ENCODE measurements around the gene PHF19. TPM values are rescaled to one million over a fixed set of nuclear protein-coding genes. Genes with fewer than 3 reads are reported as not detected.

The PHF19 gene
- total and polyA plus RNA-seq, 2 donors, result 32.6 to 47.1 TPM

DNA sequence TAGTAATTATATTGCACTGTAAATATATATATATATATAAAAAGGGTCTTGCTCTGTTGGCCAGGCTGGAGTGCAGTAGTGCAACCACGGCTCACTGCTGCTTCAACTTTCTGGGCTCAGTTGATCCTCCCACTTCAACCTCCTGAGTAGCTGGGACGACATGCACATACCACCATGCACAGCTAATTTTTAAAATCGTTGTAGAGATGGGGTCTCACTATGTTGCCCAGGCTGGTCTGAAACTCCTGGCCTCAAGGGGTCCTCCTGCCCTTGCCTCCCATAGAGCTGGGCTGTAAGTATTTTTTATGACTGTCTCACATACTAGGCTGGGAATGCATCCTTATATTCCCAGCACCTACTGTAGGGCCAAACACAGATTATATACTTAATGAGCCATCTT lies 46.1 kb downstream of the PHF19 start:
- Histone ChIP-seq H3K36me3 (ENCODE audit: control insufficient read depth in 2 of 2, insufficient read depth in 2 of 2, low read length in 1 of 2) (peaks cover 35 to 50% of the 10 kb centered on the region in 2 donors), H3K9me3 (ENCODE audit: control insufficient read depth in 2 of 2, insufficient read depth in 1 of 2, low read length in 1 of 2) (no peaks in the 10 kb centered on the region), H3K27me3 (ENCODE audit: control insufficient read depth in 2 of 2, insufficient read depth in 1 of 2, low read length in 1 of 2) (no peaks in the 10 kb centered on the region), H3K27ac (ENCODE audit: low read depth in 1 of 2, low read length in 1 of 2) (no peak overlapping the region), H3K4me1 (ENCODE audit: control insufficient read depth in 2 of 2, insufficient read depth in 2 of 2, low read length in 2 of 2) (no peaks in the 10 kb centered on the region), H3K4me3 (ENCODE audit: low read length in 2 of 2) (no peak overlapping the region)
- DNase-seq (ENCODE audit: low read depth in 6 of 9, low spot score in 9 of 9), result no peak
- WGBS, result 98% methylated on average over 3 of the region's 3 CpGs

DNA sequence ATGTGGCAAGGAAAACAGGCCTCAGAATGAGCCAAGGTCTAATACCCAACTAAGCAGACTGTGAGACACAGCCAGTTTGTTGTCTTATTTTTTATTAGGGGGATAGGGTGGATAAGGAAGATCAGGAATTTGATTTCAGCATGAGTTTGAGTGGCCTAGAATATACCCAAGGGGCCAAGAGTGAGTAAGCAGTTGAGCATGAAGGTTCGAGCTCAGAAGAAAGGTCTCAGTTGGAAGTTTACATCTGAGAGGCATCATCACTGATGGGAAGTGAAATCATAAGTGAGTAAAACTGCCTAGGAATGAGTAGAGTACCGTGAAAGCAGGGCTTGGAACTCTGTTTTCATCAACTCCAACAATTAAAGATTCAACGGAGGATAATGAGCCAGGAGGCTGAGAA lies 46.8 kb downstream of the PHF19 start:
- Histone ChIP-seq H3K27me3 (ENCODE audit: control insufficient read depth in 2 of 2, insufficient read depth in 1 of 2, low read length in 1 of 2) (no peaks in the 10 kb centered on the region), H3K9me3 (ENCODE audit: control insufficient read depth in 2 of 2, insufficient read depth in 1 of 2, low read length in 1 of 2) (no peaks in the 10 kb centered on the region), H3K4me3 (ENCODE audit: low read length in 2 of 2) (no peak overlapping the region), H3K4me1 (ENCODE audit: control insufficient read depth in 2 of 2, insufficient read depth in 2 of 2, low read length in 2 of 2) (no peaks in the 10 kb centered on the region), H3K27ac (ENCODE audit: low read depth in 1 of 2, low read length in 1 of 2) (no peak overlapping the region), H3K36me3 (ENCODE audit: control insufficient read depth in 2 of 2, insufficient read depth in 2 of 2, low read length in 1 of 2) (peaks cover 35 to 52% of the 10 kb centered on the region in 2 donors)
- no peak for DNase-seq (ENCODE audit: low read depth in 6 of 9, low spot score in 9 of 9)
- 98% methylated on average over 3 of the region's 3 CpGs for WGBS

DNA sequence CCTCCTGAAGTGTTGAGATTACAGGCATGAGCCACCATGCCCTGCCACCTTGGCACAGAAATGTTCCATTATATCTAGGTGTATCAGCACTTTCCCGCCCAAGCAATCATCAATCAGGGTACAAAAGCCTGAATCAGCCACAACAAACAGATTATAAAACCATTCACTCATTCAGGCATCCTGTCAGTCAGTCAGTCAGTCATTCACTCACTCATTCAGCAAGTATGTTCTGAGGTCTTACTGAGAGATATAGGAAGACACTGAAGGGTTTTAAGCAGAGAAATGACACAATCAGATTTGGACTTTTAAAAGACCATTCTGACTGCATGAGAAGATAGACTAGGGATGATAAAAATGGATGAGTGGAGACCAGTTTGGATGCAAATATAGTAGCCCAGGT lies 47.3 kb downstream of the PHF19 start:
- no peak for DNase-seq (ENCODE audit: low read depth in 6 of 9, low spot score in 9 of 9)
- no peak overlapping the region for H3K4me3 ChIP-seq (ENCODE audit: low read length in 2 of 2)
- H3K27ac ChIP-seq (ENCODE audit: low read depth in 1 of 2, low read length in 1 of 2), result no peak overlapping the region
- 96% methylated on average over 1 of the region's 1 CpG for WGBS
- no peaks in the 10 kb centered on the region for H3K4me1 ChIP-seq (ENCODE audit: control insufficient read depth in 2 of 2, insufficient read depth in 2 of 2, low read length in 2 of 2)
- H3K36me3 ChIP-seq (ENCODE audit: control insufficient read depth in 2 of 2, insufficient read depth in 2 of 2, low read length in 1 of 2), result peaks cover 35 to 55% of the 10 kb centered on the region in 2 donors
- H3K27me3 ChIP-seq (ENCODE audit: control insufficient read depth in 2 of 2, insufficient read depth in 1 of 2, low read length in 1 of 2), result no peaks in the 10 kb centered on the region
- no peaks in the 10 kb centered on the region for H3K9me3 ChIP-seq (ENCODE audit: control insufficient read depth in 2 of 2, insufficient read depth in 1 of 2, low read length in 1 of 2)

DNA sequence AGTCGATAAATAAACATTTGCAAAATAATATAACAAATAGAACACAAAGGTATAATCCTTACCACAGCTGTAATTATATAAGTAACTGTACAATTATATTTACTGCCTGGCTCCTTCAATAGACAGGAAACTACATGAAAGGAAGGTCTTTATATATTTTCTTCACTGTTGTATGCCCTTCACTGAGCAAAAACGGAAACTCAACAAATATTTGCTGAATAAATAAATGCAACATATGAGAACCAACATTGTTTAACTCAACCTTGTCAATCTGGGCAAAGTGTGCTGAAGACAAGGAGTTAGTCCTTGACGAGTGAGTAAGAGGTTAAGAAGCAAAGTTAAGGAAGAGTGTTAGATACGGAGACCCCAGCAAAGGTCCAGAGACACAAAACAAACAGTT lies 56.9 kb downstream of the PHF19 start:
- no peak for DNase-seq (ENCODE audit: low read depth in 6 of 9, low spot score in 9 of 9)
- no peaks in the 10 kb centered on the region for H3K27me3 ChIP-seq (ENCODE audit: control insufficient read depth in 2 of 2, insufficient read depth in 1 of 2, low read length in 1 of 2)
- peaks cover 23 to 66% of the 10 kb centered on the region in 2 donors for H3K36me3 ChIP-seq (ENCODE audit: control insufficient read depth in 2 of 2, insufficient read depth in 2 of 2, low read length in 1 of 2)
- H3K4me3 ChIP-seq (ENCODE audit: low read length in 2 of 2), result no peak overlapping the region
- no peaks in the 10 kb centered on the region for H3K4me1 ChIP-seq (ENCODE audit: control insufficient read depth in 2 of 2, insufficient read depth in 2 of 2, low read length in 2 of 2)
- no peak overlapping the region for H3K27ac ChIP-seq (ENCODE audit: low read depth in 1 of 2, low read length in 1 of 2)
- H3K9me3 ChIP-seq (ENCODE audit: control insufficient read depth in 2 of 2, insufficient read depth in 1 of 2, low read length in 1 of 2), result no peaks in the 10 kb centered on the region
- 99% methylated on average over 4 of the region's 4 CpGs for whole genome bisulfite sequencing

DNA sequence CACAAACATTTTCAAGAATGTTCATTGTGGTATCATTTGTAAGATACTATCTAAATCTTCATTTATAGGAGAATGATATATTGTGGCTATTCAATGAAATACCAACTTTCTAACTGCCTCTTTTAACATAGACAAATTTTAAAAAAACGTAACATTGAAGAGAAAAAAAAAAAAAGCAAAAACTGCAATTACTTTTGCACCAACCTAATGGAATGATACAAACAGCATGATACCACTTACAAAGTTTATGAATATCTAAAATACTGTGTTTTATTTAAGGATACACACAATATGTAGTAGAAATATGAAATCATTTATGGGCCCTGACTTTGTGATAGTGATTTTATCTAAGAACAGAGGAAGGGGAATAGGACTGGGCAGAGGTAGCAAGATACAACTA lies 58.4 kb downstream of the PHF19 start:
- H3K4me3 ChIP-seq (ENCODE audit: low read length in 2 of 2), result no peak overlapping the region

DNA sequence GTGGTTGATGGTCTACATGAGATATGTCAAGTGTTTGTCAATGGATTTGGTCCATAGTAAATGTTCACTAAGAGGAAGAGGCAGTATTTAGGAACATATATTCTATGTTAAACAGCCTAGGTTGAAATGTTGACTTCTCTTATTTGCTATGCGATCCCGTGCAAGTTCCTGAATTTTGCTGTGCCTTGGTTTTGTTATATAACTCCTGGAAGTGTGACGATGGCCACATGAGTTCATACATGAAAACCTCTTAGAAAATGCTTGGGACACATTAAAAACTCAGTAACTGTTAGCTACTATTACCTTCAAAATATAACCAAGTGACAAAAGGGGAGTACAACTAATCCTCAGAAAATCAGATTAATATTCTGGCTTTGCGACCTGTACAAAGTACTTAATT lies 61.9 kb downstream of the PHF19 start:
- Histone ChIP-seq H3K36me3 (ENCODE audit: control insufficient read depth in 2 of 2, insufficient read depth in 2 of 2, low read length in 1 of 2) (peaks cover 10 to 27% of the 10 kb centered on the region in 2 donors), H3K9me3 (ENCODE audit: control insufficient read depth in 2 of 2, insufficient read depth in 1 of 2, low read length in 1 of 2) (no peaks in the 10 kb centered on the region), H3K27ac (ENCODE audit: low read depth in 1 of 2, low read length in 1 of 2) (no peak overlapping the region), H3K4me1 (ENCODE audit: control insufficient read depth in 2 of 2, insufficient read depth in 2 of 2, low read length in 2 of 2) (peaks cover 0 to 2% of the 10 kb centered on the region in 2 donors), H3K27me3 (ENCODE audit: control insufficient read depth in 2 of 2, insufficient read depth in 1 of 2, low read length in 1 of 2) (no peaks in the 10 kb centered on the region), H3K4me3 (ENCODE audit: low read length in 2 of 2) (no peak overlapping the region)
- no peak for DNase-seq (ENCODE audit: low read depth in 6 of 9, low spot score in 9 of 9)
- 94% methylated on average over 4 of the region's 4 CpGs for WGBS

More for the DNA sequence above, 58.4 kb downstream of the PHF19 start:
- H3K9me3 ChIP-seq (ENCODE audit: control insufficient read depth in 2 of 2, insufficient read depth in 1 of 2, low read length in 1 of 2), result no peaks in the 10 kb centered on the region
- peaks cover 0 to 2% of the 10 kb centered on the region in 2 donors for H3K4me1 ChIP-seq (ENCODE audit: control insufficient read depth in 2 of 2, insufficient read depth in 2 of 2, low read length in 2 of 2)
- DNase-seq (ENCODE audit: low read depth in 6 of 9, low spot score in 9 of 9), result no peak
- H3K36me3 ChIP-seq (ENCODE audit: control insufficient read depth in 2 of 2, insufficient read depth in 2 of 2, low read length in 1 of 2), result peaks cover 18 to 55% of the 10 kb centered on the region in 2 donors
- H3K27me3 ChIP-seq (ENCODE audit: control insufficient read depth in 2 of 2, insufficient read depth in 1 of 2, low read length in 1 of 2), result no peaks in the 10 kb centered on the region
- WGBS, result 98% methylated on average over 1 of the region's 1 CpG
- no peak overlapping the region for H3K27ac ChIP-seq (ENCODE audit: low read depth in 1 of 2, low read length in 1 of 2)

DNA sequence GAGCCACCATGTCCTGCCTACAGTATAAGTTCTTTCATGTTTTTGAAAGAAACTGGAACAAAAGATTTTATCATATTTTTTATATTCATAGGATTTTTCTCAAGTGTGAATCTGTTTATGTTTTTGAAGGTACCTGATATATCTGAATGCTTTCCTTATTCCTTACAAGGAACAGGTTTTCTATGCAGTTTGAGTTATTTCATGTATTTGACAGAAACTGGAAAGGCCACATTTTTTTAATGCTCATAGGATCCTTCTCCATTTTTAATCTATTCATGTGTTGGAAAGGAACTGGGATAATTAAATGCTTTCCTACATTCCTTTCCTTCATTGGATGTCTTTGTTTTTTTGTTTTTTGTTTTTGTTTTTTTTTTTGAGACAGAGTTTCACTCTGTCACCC lies 68.1 kb downstream of the PHF19 start:
- Histone ChIP-seq H3K36me3 (ENCODE audit: control insufficient read depth in 2 of 2, insufficient read depth in 2 of 2, low read length in 1 of 2) (no peaks in the 10 kb centered on the region), H3K4me1 (ENCODE audit: control insufficient read depth in 2 of 2, insufficient read depth in 2 of 2, low read length in 2 of 2) (no peaks in the 10 kb centered on the region), H3K4me3 (ENCODE audit: low read length in 2 of 2) (no peak overlapping the region), H3K27me3 (ENCODE audit: control insufficient read depth in 2 of 2, insufficient read depth in 1 of 2, low read length in 1 of 2) (no peaks in the 10 kb centered on the region), H3K9me3 (ENCODE audit: control insufficient read depth in 2 of 2, insufficient read depth in 1 of 2, low read length in 1 of 2) (peaks cover 0 to 12% of the 10 kb centered on the region in 2 donors), H3K27ac (ENCODE audit: low read depth in 1 of 2, low read length in 1 of 2) (no peak overlapping the region)
- DNase-seq (ENCODE audit: low read depth in 6 of 9, low spot score in 9 of 9), result no peak

DNA sequence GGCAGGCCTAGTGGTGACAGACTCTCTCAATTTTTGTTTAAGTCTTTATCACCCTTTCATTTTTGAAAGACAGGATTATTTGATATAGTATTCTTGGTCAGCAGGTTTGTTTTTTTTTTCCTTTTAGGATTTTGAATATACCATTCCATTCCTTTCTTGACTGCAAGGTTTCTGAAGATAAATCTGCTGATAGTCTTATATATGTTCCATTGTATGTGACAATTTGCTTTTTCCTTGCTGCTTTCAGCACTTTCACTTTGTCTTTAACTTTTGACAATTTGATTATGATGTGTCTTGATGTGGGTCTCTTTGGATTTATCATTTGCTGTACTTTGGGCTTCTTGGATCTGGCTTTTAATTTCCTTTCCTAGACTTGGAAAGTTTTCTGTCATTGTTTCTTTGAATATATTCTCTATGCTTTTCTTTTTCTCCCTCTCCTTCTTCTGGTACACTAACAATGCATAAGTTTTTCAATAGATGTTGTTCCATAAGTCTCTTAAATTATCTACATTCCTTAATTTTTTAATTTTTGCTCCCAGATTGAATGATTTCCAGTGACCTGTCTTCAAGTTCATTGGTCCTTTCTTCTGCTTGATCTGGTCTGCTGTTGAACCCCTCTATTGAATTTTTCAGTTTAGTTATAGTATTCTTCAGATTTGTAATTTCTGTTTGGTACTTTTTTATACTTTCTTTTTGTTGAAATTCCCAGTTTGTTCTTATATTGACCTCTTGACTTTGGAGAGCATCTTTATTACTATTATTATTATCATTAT lies 69.2 kb downstream of the PHF19 start:
- Histone ChIP-seq H3K27ac (ENCODE audit: low read depth in 1 of 2, low read length in 1 of 2) (no peak overlapping the region), H3K27me3 (ENCODE audit: control insufficient read depth in 2 of 2, insufficient read depth in 1 of 2, low read length in 1 of 2) (no peaks in the 10 kb centered on the region), H3K9me3 (ENCODE audit: control insufficient read depth in 2 of 2, insufficient read depth in 1 of 2, low read length in 1 of 2) (peaks cover 0 to 12% of the 10 kb centered on the region in 2 donors), H3K4me3 (ENCODE audit: low read length in 2 of 2) (no peak overlapping the region), H3K4me1 (ENCODE audit: control insufficient read depth in 2 of 2, insufficient read depth in 2 of 2, low read length in 2 of 2) (no peaks in the 10 kb centered on the region), H3K36me3 (ENCODE audit: control insufficient read depth in 2 of 2, insufficient read depth in 2 of 2, low read length in 1 of 2) (no peaks in the 10 kb centered on the region)
- no peak for DNase-seq (ENCODE audit: low read depth in 6 of 9, low spot score in 9 of 9)

Measured in thymus (tissue), 11 donors.